Stimulated activated CD4-positive, alpha-beta T cell treated with anti-CD3 and anti-CD28 coated beads, TNF-alpha, amount 100 ng/mL, for 4 hours (primary cell): ENCODE data around the gene ZACN.
A peak's percentile ranks its signal among the peaks of the same experiment; 100 is the strongest.
"Not testable (repeated sequence)": the region's sequence is repeated elsewhere in the genome, so short reads cannot be mapped to it uniquely, and the experiment has no call there.

ENCODE experiments used
- DNase-seq, 3 experiments: peaks; one replicate each; pipeline ENCODE4 v3.0.0-alpha.2; 2020; ENCODE audit warnings: low read depth in 3 of 3

Gene ZACN

GRCh38 chr17:76053246-76054111 lies 25.5 kb upstream of the ZACN start:
- no peak for DNase-seq

- DNase-seq: no peak
Observed at GRCh38 chr17:76054112-76054476, 24.9 kb upstream of the ZACN start.

GRCh38 chr17:76056882-76057281 lies 22.1 kb upstream of the ZACN start:
- DNase-seq: no peak

DNA sequence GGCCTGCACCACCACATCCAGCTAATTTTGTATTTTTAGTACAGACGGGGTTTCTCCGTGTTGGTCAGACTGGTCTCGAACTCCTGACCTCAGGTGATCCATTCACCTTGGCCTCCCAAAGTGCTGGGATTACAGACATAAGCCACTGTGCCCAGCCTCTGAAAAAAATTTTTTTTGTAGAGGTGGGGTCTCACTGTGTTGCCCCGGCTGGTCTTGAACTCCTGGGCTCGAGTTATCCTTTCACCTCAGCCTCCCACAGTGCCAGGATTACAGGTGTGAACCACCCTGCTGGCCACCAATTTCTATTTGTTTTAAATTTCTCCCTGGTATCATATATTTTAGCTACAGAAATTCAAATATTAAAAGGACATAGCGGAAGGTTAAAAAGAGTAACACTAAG lies 20.7 kb upstream of the ZACN start:
- not testable (repeated sequence) for DNase-seq

DNA sequence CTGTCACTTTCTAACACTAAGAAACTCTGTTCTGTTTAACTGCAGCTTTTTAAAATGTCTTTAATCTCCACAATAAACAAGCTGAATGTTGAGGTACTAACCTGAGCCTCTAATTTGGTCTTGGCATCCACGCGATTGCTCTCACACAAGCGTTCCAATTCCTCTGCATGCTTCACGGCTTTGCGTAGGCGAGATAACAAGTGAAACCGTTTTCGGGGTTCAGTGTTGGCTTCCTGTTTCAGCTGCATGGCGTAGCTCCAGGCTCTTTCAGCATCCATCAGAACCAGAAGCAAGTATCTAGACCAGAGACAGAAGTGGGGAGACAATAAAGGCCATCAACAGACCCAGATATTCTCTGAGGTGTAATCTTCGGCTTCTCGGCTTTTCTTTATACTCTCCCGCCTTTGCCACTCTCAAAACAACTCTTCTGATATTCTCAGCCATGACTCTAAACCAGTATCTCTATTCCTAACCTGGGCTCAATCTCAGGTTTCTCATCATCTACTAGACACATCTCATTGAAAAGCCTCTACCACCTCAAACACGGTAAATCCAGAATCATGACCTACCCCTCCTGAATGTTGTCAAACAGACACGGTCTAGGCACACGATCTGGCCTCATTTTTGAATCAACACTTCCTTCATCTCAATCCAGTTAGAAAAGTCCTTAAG lies 15.0 kb upstream of the ZACN start:
- peak in 1 of 3 experiments; percentile 37 for DNase-seq

GRCh38 chr17:76065775-76066174 lies 13.2 kb upstream of the ZACN start:
- DNase-seq: no peak

DNA sequence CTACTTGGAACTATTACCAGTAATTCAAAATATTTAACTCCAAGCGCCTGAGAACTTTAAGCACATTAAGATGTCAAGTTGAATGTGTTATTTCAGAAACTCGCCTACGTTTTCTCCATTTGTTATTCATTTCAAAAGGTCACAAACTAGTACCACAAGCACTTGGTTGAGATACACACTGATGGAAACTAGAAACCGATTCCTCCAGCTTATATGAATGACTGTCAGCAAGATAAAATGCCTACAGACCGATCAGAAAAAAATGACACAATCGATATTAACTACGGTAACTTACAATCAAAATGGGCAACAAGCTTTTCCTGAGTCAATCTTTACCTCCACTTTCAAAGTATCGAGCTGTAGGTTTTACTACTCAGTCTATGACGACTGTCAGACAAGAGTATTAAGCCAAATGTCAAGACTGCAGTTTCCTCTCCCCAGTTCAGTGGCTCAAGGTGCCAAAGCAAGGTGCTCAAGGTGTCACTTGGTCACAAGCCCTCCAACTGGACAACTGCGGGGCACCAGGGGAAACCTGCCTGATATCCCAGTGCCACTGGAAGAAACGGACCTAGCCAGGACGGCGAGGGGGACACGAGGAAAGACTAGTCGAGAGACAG lies 7.3 kb upstream of the ZACN start:
- DNase-seq: no peak

DNA sequence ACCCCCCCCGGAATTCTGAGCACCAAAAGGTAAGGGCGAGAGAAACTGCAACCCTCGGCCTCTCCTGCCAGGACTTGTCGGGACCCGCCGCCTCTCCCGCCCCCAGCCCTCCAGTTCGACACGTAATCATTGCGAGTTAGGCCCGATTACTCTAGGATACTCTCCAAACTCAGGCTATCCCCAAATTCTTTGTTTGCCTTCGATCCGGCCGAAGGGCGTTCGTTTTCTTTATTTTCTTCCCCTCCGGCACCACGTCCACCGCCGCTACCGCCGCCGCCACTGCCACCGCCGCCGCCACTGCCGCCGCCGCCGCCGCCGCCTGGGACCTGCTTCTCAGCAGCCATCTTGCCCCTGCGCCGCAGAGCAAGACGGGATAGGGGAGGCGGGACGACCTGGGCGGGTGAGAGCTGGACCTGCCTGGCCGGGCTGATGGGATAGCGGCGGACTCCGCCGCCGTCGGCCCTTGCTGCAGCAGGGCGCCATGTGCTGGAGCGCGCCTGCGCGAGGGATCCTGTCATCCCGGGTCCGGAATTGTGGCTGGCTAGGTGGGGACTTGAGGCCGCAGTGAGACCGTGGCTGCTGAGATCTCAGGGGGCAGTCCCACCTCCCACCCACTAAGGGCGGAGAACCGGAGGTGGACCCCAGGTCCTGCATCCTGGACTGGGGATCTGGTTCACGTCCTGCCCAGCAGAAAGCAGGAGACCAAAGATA lies 6.7 kb upstream of the ZACN start, which contains the start of gene SRP68:
Gene SRP68 (minus strand): TSS at position 370 of the 711 bp plus-strand sequence. CDS start 26 bp downstream, at position 344.
- DNase-seq: peak; percentile 65 to 72 (median 69)

- no peak for DNase-seq
Observed at GRCh38 chr17:76074390-76075363, 4.3 kb upstream of the ZACN start, which contains the start of gene GALR2. Gene GALR2, plus strand, starts transcription at chr17:76074781. Its CDS starts 103 bp downstream, at chr17:76074884.

- no peak for DNase-seq
Observed at GRCh38 chr17:76075364-76076145, 3.4 kb upstream of the ZACN start.

DNA sequence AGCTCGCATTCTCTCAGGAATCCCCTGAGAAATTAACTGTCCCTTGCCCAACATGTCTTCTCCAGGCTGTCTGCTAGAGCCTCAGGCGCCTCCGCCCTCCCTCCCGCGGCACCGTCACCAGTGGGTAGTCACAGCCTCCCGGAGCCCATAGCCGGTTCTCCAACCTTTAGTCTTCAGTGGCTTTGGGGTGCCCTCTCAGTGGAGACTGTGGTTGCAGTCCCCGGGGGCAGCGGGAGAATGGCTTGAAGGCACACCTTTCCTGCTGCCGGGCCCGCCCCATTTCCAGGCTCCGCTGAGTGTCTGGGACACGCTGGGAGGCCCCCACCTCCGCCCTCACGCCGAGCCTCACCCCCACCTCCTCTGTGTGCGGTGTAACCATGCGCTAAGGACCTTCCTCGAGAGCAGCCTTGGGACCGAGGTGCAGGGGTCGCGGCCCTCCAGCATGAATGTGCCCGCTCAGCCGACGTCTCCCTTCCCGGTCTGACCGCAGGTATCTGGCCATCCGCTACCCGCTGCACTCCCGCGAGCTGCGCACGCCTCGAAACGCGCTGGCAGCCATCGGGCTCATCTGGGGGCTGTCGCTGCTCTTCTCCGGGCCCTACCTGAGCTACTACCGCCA lies 2.7 kb upstream of the ZACN start:
- DNase-seq: no peak

DNA sequence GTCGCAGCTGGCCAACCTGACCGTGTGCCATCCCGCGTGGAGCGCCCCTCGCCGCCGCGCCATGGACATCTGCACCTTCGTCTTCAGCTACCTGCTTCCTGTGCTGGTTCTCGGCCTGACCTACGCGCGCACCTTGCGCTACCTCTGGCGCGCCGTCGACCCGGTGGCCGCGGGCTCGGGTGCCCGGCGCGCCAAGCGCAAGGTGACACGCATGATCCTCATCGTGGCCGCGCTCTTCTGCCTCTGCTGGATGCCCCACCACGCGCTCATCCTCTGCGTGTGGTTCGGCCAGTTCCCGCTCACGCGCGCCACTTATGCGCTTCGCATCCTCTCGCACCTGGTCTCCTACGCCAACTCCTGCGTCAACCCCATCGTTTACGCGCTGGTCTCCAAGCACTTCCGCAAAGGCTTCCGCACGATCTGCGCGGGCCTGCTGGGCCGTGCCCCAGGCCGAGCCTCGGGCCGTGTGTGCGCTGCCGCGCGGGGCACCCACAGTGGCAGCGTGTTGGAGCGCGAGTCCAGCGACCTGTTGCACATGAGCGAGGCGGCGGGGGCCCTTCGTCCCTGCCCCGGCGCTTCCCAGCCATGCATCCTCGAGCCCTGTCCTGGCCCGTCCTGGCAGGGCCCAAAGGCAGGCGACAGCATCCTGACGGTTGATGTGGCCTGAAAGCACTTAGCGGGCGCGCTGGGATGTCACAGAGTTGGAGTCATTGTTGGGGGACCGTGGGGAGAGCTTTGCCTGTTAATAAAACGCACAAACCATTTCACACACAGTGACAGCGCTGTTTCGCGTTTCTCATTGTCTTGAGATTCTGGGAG lies 2.0 kb upstream of the ZACN start:
- no peak for DNase-seq

DNA sequence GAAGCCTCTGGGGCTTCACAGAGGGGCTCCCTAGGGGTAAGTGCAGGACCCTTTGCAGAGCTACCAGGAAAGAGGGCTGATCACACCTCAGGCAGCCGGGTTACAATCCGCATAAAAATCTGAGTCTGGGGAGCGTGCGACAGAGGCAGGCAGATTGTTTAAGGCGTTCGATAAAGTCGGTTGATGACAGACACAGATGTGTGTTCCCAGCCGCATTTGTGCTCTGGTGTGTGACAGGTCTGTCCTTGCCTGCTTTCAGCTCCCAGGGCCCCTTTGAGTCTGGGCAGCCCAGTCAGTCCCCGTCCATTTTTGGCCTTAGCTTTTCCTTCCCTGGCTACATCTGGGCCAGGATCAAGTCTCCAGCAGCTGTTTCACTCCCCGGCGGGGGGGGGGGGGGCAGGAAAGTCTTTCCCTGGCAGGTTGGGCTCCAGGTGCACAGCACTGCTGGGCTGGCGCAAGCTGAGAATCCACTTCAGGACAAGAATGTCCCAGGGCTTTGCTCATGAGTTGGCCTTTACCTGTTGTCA lies 1.3 kb upstream of the ZACN start:
- DNase-seq: no peak

GRCh38 chr17:76078370-76078769 lies 612 bp upstream of the ZACN start:
- not testable (repeated sequence) for DNase-seq

DNA sequence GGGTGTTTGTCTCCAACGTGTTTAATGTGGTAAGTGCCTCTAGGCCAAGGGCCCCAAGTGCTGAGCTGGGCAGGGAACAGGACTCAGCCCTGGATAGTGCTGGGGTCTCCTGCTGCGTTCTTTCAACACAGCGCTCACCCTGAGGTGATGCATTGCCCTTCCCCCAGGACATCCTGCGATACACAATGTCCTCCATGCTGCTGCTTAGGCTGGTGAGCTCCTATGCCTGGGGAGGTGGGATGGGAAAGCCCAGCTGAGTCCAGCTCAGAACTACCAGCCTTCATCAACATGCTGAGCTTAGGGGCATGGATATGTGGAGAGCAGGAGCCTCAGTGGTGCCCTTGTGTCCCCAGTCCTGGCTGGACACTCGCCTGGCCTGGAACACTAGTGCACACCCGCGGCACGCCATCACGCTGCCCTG lies 563 bp downstream of the ZACN start:
- no peak for DNase-seq

DNA sequence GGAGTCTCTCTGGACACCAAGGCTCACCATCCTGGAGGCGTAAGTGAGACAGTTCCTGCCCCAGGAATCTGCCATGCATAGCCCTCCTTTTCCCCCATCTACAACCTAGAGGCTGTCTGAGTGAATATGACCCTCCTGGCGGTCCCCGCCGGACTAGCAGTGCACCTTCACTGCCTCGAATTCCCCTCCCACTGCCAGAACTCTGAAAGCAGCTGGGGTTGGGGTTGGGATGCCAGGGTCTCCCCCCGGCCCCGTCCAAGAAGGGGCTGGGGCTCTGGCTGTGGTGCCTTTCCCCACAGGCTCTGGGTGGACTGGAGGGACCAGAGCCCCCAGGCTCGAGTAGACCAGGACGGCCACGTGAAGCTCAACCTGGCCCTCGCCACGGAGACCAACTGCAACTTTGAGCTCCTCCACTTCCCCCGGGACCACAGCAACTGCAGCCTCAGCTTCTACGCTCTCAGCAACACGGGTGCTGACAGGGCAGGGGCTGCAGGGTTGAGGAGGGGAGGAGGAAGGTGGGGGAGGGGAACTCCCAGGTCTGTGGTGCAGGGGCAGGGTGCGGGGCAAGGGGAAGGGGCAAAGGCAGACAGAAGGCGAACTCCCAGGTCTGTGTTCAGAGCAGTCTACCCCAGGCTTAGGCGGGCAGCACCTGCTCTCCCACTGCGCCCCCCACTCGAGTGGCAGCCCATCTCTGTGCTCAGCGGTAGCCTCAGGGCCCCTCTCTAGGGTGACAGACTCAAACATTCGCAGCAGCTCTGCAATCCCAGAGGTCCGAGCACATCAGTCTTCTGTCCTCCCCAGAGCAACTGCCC lies 1.2 kb downstream of the ZACN start:
- DNase-seq: no peak

GRCh38 chr17:76080768-76081287 lies 1.8 kb downstream of the ZACN start:
- DNase-seq: no peak
